ENCODE measurements around the gene IL17B. TPM values are rescaled to one million over a fixed set of nuclear protein-coding genes. Genes with fewer than 3 reads are reported as not detected.

The IL17B gene
- total and polyA plus RNA-seq, 2 of the 13 experiments (the other 11 are each of a cell fraction or from before 2014, with no cell fraction given), result 0.29 to 2.6 TPM

GRCh38 chr5:149420545-149421371 is 41.7 kb upstream of the IL17B start (continued):
- TF ChIP-seq POLR2AphosphoS2 (IDR thresholded peaks at IDR 0.05; ENCODE audit: low read depth, low read length) (no peak), MED8 (CRISPR knock-in tag; IDR thresholded peaks at IDR 0.05; ENCODE audit: insufficient replicate concordance) (no peak), ZNF674 (CRISPR knock-in tag; IDR thresholded peaks at IDR 0.05; ENCODE audit: low read depth) (no peak), HNF4A (CRISPR knock-in tag; IDR thresholded peaks at IDR 0.05) (no peak), SP5 (CRISPR knock-in tag; IDR thresholded peaks at IDR 0.05; ENCODE audit: borderline replicate concordance, low read depth) (no peak), KLF12 (CRISPR knock-in tag; IDR thresholded peaks at IDR 0.05; ENCODE audit: borderline replicate concordance) (no peak), KLF15 (CRISPR knock-in tag; IDR thresholded peaks at IDR 0.05; ENCODE audit: borderline replicate concordance) (no peak), DZIP1 (CRISPR knock-in tag; IDR thresholded peaks at IDR 0.05) (no peak), MIXL1 (CRISPR knock-in tag; IDR thresholded peaks at IDR 0.05) (no peak), ZNF576 (CRISPR knock-in tag; IDR thresholded peaks at IDR 0.05) (no peak), ZFP36L2 (CRISPR knock-in tag; IDR thresholded peaks at IDR 0.05) (no peak), BORCS8-MEF2B (CRISPR knock-in tag; IDR thresholded peaks at IDR 0.05) (no peak), SIX4 (CRISPR knock-in tag; IDR thresholded peaks at IDR 0.05) (no peak), ZNF263 (CRISPR knock-in tag; IDR thresholded peaks at IDR 0.05) (no peak), BCL6 (CRISPR knock-in tag; IDR thresholded peaks at IDR 0.05) (peak; percentile 54), ATF5 (CRISPR knock-in tag; IDR thresholded peaks at IDR 0.05; ENCODE audit: low read depth) (no peak), ZNF235 (CRISPR knock-in tag; IDR thresholded peaks at IDR 0.05; ENCODE audit: borderline replicate concordance) (0 out of 2 replicates have a peak, but pooled peaks have one; percentile 27), ZNF550 (CRISPR knock-in tag; IDR thresholded peaks at IDR 0.05; ENCODE audit: borderline replicate concordance) (no peak), ZBED4 (CRISPR knock-in tag; IDR thresholded peaks at IDR 0.05; ENCODE audit: borderline replicate concordance) (no peak), KDM4B (CRISPR knock-in tag; IDR thresholded peaks at IDR 0.05) (no peak)
- TF ChIP-seq, protein P1, sequence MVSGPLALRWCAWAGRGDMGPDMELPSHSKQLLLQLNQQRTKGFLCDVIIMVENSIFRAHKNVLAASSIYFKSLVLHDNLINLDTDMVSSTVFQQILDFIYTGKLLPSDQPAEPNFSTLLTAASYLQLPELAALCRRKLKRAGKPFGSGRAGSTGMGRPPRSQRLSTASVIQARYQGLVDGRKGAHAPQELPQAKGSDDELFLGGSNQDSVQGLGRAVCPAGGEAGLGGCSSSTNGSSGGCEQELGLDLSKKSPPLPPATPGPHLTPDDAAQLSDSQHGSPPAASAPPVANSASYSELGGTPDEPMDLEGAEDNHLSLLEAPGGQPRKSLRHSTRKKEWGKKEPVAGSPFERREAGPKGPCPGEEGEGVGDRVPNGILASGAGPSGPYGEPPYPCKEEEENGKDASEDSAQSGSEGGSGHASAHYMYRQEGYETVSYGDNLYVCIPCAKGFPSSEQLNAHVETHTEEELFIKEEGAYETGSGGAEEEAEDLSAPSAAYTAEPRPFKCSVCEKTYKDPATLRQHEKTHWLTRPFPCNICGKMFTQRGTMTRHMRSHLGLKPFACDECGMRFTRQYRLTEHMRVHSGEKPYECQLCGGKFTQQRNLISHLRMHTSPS (CRISPR knock-in tag; IDR thresholded peaks at IDR 0.05; ENCODE audit: low read depth), result 0 out of 2 replicates have a peak, but pooled peaks have one; percentile 55
